NOMO-1 treated with DMSO at 0.1 percent for 48 hours (cell line): ENCODE data around the gene SORT1.
"Not testable (repeated sequence)": the region's sequence is repeated elsewhere in the genome, so short reads cannot be mapped to it uniquely, and the experiment has no call there.

Source experiments
- DNase-seq: peaks from one replicate; lab custom pipeline; 2025; ENCODE audit not compliant: unreplicated experiment; lab: John Stamatoyannopoulos, UW

The SORT1 gene

GRCh38 chr1:109350182-109350581 lies 47.5 kb downstream of the SORT1 start:
- no peak for DNase-seq

GRCh38 chr1:109347511-109347910 lies 50.2 kb downstream of the SORT1 start:
- no peak for DNase-seq

GRCh38 chr1:109341944-109342930 lies 55.5 kb downstream of the SORT1 start:
- no peak for DNase-seq

- DNase-seq: no peak
Observed at GRCh38 chr1:109338608-109339007, 59.1 kb downstream of the SORT1 start.

- no peak for DNase-seq
Observed at GRCh38 chr1:109338091-109338490, 59.6 kb downstream of the SORT1 start.

- DNase-seq: no peak
Observed at GRCh38 chr1:109335091-109335490, 62.6 kb downstream of the SORT1 start.

- no peak for DNase-seq
Observed at GRCh38 chr1:109331113-109331512, 66.6 kb downstream of the SORT1 start.

- DNase-seq: no peak
Observed at GRCh38 chr1:109327285-109327684, 70.4 kb downstream of the SORT1 start.

GRCh38 chr1:109322974-109323373 lies 74.7 kb downstream of the SORT1 start:
- no peak for DNase-seq

GRCh38 chr1:109319114-109319513 lies 78.6 kb downstream of the SORT1 start:
- no peak for DNase-seq

- no peak for DNase-seq
Observed at GRCh38 chr1:109316506-109316905, 81.2 kb downstream of the SORT1 start.

GRCh38 chr1:109315288-109315687 lies 82.4 kb downstream of the SORT1 start:
- no peak for DNase-seq

GRCh38 chr1:109314795-109315194 lies 82.9 kb downstream of the SORT1 start:
- DNase-seq: peak; percentile 4

- DNase-seq: peak; percentile 34
Observed at GRCh38 chr1:109312978-109313775, 84.5 kb downstream of the SORT1 start.

GRCh38 chr1:109312246-109312645 lies 85.5 kb downstream of the SORT1 start:
- DNase-seq: no peak

- DNase-seq: no peak
Observed at GRCh38 chr1:109309347-109309746, 88.4 kb downstream of the SORT1 start.

- peak; percentile 77 for DNase-seq
Observed at GRCh38 chr1:109307274-109308021, 90.3 kb downstream of the SORT1 start.

- peak; percentile 38 for DNase-seq
Observed at GRCh38 chr1:109306832-109307273, 90.9 kb downstream of the SORT1 start, which contains the start of gene MYBPHL. Gene MYBPHL, minus strand, starts transcription at chr1:109307011. Its CDS starts 20 bp downstream, at chr1:109306991.

- DNase-seq: not testable (repeated sequence)
Observed at GRCh38 chr1:109305991-109306390, 91.7 kb downstream of the SORT1 start.

- no peak for DNase-seq
Observed at GRCh38 chr1:109304226-109304920, 93.3 kb downstream of the SORT1 start.
